ENCODE measurements around the gene MOCOS.

MOCOS gene

GRCh38 chr18:36304723-36305122 lies 117.4 kb downstream of the MOCOS start (continued):
- no peak for TF ChIP-seq REST (tag by site-specific recombination; IDR thresholded peaks at IDR 0.05)
- TF ChIP-seq ZNF19 (tag by site-specific recombination; IDR thresholded peaks at IDR 0.05; ENCODE audit: low read depth): no peak
- no peak for TF ChIP-seq ZNF600 (tag by site-specific recombination; IDR thresholded peaks at IDR 0.05)
- no peak for TF ChIP-seq PRDM1 (tag by site-specific recombination; IDR thresholded peaks at IDR 0.05)

- H3K9me3 ChIP-seq (ENCODE audit: control insufficient read depth, insufficient read depth, low read depth, low read length): no peaks in the 10 kb centered on the region
- no peaks in the 10 kb centered on the region for H3K36me3 ChIP-seq (ENCODE audit: control insufficient read depth in 2 of 2, insufficient read depth in 1 of 2, low read length in 2 of 2)
- ChIA-PET POLR2A (no interaction called here), CTCF (no interaction called here)
- no peaks in the 10 kb centered on the region for H3K4me1 ChIP-seq (ENCODE audit: control insufficient read depth, insufficient read depth, low read length)
- H3K4me3 ChIP-seq (ENCODE audit: low read depth, low read length): no peak overlapping the region
- TF ChIP-seq KLF16 (tag by site-specific recombination; IDR thresholded peaks at IDR 0.05): no peak
- TF ChIP-seq ZNF645 (tag by site-specific recombination; IDR thresholded peaks at IDR 0.05): no peak
- TF ChIP-seq ZNF621 (tag by site-specific recombination; IDR thresholded peaks at IDR 0.05): no peak
- no peak for TF ChIP-seq ZNF175 (tag by site-specific recombination; IDR thresholded peaks at IDR 0.05)
- no peak for TF ChIP-seq ZNF311 (tag by site-specific recombination; IDR thresholded peaks at IDR 0.05; ENCODE audit: borderline replicate concordance)
- TF ChIP-seq ZNF366 (tag by site-specific recombination; conservative IDR thresholded peaks at IDR 0.05): no peak
- H3K27ac ChIP-seq (ENCODE audit: extremely low read depth, low read depth, low read length): no peak overlapping the region
Measured at GRCh38 chr18:36305375-36305774, 118.1 kb downstream of the MOCOS start.

- no peaks in the 10 kb centered on the region for H3K9me3 ChIP-seq (ENCODE audit: control insufficient read depth, insufficient read depth, low read depth, low read length)
- ChIA-PET CTCF (no interaction called here), POLR2A (interaction anchor here (1.7 kb wide), 1 partner anchor 9 kb away, joined by 3 read pairs; no protein-coding TSS in a partner anchor)
- no peak overlapping the region for H3K27ac ChIP-seq (ENCODE audit: extremely low read depth, low read depth, low read length)
- no peaks in the 10 kb centered on the region for H3K4me1 ChIP-seq (ENCODE audit: control insufficient read depth, insufficient read depth, low read length)
- no peak for TF ChIP-seq ZBTB11 (tag by site-specific recombination; conservative IDR thresholded peaks at IDR 0.05; ENCODE audit: low read depth)
- no peak for TF ChIP-seq HIC1 (tag by site-specific recombination; IDR thresholded peaks at IDR 0.05)
- TF ChIP-seq ZNF501 (tag by site-specific recombination; IDR thresholded peaks at IDR 0.05): no peak
- no peaks in the 10 kb centered on the region for H3K36me3 ChIP-seq (ENCODE audit: control insufficient read depth in 2 of 2, insufficient read depth in 1 of 2, low read length in 2 of 2)
- H3K4me3 ChIP-seq (ENCODE audit: low read depth, low read length): no peak overlapping the region
Measured at GRCh38 chr18:36307513-36307912, 120.2 kb downstream of the MOCOS start.
